SKM-1 treated with dmso at 0.1 percent for 144 hours (cell line): ENCODE measurements around the gene DPF3.

Source experiments
- DNase-seq: peaks from one replicate; lab custom pipeline; 2025; ENCODE audit not compliant: unreplicated experiment; lab: John Stamatoyannopoulos, UW

DPF3 gene

GRCh38 chr14:72605096-72605920, 288.6 kb downstream of the DPF3 start:
- DNase-seq = no peak

DNA sequence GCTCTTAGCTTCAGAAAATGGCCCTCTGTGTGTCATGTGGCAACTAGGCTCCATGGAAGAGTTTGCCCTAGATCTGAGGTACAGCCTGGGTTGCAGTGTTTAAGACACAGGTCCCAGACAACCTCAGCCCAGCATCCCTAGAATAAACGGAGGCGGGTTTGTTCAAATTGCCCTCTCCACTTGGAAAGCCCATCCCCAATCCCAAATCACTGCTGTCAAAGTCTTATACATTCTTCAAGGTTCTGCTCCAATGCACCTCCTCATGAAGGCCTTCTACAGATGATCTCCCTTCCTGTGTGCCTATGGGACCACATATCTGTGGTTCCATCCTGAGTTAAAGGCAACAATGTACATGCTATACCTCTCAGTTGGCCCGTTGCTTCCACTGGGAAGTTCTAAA, 289.8 kb downstream of the DPF3 start:
- DNase-seq = no peak

DNA sequence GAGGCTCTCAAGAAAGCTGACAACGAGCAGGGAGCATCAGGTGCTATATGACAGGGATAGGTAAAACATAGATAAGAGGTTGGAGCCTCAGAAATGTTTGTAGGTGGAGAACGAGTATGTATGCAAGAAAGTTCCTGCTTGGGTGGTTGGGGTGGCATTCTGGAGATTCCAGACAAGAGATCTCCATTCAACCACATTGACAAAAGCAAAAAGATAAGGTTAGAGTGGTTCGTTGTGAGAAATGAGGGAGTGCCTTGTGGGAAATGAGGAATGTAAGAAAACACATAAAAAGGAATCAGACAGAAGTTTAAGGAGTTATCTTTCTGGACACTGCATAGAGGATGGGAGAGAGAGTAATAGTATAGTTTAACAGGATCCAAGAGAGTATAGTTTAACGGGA, 290.3 kb downstream of the DPF3 start:
- DNase-seq = no peak

GRCh38 chr14:72600551-72601330, 293.2 kb downstream of the DPF3 start:
- DNase-seq = no peak

- no peak for DNase-seq
Observed at GRCh38 chr14:72599579-72600470, 294.1 kb downstream of the DPF3 start.

- no peak for DNase-seq
Observed at GRCh38 chr14:72598306-72598705, 295.6 kb downstream of the DPF3 start.

DNA sequence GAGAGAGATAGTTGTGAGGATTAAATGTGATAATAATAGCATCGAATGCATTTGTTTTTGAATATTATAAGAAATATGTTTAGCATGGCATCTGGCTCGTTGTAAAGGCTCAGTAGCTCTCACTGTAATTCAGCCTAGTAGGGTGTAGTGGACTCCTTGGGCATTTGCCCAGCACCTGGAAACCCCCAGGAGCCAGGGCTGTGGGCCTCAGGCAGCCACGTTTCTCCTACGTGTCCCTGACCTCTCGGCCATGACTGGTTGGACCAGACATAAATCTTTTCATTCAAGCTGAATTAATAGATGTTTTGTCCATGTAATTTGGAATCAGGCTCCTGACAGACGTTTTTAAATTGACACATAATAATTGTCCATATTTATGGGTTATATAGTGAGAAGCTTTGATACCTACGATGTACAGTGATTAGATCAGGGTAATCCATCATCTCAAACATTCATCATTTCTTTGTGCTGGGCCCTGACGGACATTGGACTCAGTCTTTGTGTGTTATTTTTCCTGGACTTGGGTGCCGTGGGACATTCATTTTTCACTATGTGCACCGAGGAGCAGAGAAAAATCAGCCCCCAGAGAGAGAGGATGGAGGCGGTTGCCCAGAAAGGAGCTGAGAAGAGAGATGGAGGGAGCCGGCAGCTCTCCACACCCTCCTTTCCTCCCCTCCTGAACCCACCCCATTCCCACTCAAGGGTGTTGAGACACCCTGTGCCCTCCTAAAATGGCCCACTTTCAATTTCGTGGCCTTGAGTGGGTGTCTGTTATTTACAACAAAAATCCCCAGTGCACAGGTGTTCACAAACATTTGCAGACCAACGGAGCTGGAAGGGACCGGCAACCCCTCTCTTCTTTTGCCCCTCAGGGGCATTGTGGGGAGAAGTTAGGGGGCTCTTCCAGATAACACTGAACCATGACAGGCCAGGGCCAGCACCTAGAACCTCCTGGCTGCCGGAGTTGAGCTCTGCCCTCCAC, 296.4 kb downstream of the DPF3 start:
- DNase-seq = no peak

GRCh38 chr14:72595152-72595862, 298.6 kb downstream of the DPF3 start:
- DNase-seq = no peak

GRCh38 chr14:72594099-72594901, 299.6 kb downstream of the DPF3 start:
- DNase-seq = no peak

GRCh38 chr14:72591391-72591790, 302.5 kb downstream of the DPF3 start:
- DNase-seq = no peak

DNA sequence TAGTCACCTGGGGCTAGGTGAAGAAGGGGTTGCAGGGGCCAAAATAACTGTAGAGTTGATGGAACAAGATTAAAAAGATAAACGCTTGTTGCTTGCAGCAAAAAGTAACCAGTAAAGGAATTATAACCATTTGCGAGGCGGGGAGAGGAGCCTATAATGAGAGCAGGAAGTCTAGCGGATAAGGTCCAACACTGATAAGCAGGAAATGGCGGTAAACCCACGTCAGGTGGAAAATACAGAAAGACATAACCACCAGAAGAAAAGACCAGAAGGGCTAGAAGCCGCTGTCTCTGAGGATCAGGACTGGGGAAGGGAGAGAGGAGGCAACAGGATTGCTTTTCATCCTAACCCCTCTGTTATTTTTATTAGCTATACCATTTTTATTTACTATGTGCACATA, 303.3 kb downstream of the DPF3 start:
- no peak for DNase-seq

GRCh38 chr14:72589652-72590051, 304.2 kb downstream of the DPF3 start:
- no peak for DNase-seq

GRCh38 chr14:72588521-72588920, 305.4 kb downstream of the DPF3 start:
- no peak for DNase-seq

- DNase-seq = no peak
Observed at GRCh38 chr14:72583316-72584272, 310.3 kb downstream of the DPF3 start.

DNA sequence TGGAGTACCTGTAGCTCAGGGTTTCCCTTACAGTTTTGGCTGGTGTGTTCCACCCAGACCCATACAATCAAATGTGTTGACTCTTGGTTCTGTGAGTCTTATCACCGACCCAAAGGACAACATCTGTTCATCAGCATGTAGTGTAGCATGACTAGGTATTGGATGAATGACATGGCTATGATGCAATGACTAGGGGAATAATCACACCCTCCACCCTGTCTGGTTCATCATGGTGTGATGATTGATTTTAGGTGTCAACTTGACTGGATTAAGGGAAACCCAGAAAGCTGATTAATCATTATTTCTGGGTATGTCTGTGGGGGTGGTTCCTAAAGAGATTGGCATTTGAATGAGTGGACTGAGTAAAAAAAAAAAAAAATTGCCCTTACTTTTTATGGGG, 311.3 kb downstream of the DPF3 start:
- no peak for DNase-seq

DNA sequence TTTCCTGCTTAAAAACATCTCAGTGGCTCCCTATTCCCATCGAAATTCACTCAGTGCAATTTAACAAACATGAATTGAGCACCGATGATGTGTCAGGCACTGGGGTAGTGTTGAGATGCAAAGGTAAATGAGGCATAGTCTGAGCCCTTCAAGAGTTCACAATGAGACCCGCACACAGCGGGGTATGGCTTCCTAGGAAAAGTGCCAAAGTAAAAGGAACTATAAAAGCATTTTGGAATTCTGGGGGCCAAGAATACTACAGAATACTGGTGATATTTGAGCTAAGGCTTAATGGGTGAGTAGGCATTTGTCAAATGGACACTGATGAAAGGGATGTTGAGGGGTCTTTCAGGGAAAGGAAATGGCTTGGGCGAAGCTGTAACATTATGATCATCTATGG, 315.4 kb downstream of the DPF3 start:
- DNase-seq = no peak

DNA sequence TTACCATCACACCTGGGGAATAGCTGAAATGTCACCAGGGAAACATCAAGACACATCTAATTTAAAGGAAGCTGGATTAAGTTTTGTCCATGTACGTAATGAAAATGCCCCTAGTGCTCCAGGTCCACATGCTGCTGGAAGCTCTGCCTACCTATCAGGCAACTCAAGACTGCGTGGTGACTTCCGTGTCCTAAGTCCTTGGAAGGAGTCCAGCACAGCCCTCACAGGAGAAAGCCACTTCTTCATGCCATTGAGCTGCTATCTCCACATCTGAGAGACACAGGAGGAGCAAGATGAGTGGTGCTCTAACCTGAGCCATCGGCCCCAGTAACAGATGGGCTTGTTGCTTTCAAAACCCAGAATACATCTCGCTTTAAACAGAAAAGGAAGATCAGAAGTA, 316.4 kb downstream of the DPF3 start:
- DNase-seq = no peak

DNA sequence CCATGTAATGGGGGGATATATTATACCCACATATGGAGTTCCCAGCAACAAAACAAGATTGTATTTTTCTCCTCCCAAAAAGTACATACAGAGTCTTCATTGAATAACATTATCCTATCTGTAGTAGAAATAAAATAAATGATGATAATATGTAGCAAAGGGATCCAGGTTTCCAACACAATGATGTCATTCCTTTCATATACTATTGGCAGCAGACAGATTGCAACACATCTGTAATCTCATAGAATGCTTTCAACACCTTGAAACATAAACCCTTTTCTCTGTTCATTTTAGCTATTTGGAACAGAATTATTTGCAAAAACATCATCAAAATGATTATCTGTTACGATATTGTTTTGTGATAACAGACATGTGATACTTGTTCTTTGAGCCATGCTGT, 317.6 kb downstream of the DPF3 start:
- DNase-seq = no peak
